AG09319 (cell line): ENCODE data around the gene SPOCD1.

ENCODE experiments used
- DNase-seq: peaks from one replicate; pipeline ENCODE4 v3.0.0-alpha.2; 2010; ENCODE audit warnings: low read depth; ENCODE audit errors: extremely low read depth
- CTCF ChIP-seq: IDR thresholded peaks from 2 replicates; pipeline ENCODE4 v1.5.1; 2011; ENCODE audit warnings: low read depth, mild to moderate bottlenecking, inconsistent platforms, low read length, moderate library complexity

The SPOCD1 gene

GRCh38 chr1:31795096-31795675 is 20.6 kb downstream of the SPOCD1 start:
- no peak for TF ChIP-seq CTCF
- no peak for DNase-seq

- TF ChIP-seq CTCF = no peak
- no peak for DNase-seq
These were observed 22.1 kb downstream of the SPOCD1 start for GRCh38 chr1:31793586-31794285.

GRCh38 chr1:31793086-31793485 is 22.7 kb downstream of the SPOCD1 start:
- DNase-seq = no peak
- no peak for TF ChIP-seq CTCF

- no peak for DNase-seq
- TF ChIP-seq CTCF = no peak
These were observed 23.3 kb downstream of the SPOCD1 start for GRCh38 chr1:31792541-31792940.

DNA sequence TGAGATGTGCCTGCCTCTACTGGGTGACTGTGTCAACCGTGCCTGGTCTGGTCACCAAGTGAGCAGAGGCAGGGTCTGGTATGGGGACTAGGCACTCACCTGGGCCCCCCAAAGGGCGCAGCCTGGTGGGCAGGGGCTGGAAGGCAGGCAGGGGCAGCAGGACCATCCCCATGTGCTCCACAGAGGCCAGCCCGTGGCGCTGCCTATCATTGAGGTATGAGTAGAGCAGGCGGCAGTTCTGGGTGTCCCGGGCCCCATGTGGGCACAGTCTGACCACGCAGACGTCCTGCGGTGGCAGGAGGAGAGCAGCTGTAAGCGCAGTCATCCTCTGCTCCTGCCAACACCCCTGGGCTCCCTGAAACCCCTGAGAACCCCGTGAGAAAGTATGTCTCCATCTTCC is 23.7 kb downstream of the SPOCD1 start:
- DNase-seq = no peak

DNA sequence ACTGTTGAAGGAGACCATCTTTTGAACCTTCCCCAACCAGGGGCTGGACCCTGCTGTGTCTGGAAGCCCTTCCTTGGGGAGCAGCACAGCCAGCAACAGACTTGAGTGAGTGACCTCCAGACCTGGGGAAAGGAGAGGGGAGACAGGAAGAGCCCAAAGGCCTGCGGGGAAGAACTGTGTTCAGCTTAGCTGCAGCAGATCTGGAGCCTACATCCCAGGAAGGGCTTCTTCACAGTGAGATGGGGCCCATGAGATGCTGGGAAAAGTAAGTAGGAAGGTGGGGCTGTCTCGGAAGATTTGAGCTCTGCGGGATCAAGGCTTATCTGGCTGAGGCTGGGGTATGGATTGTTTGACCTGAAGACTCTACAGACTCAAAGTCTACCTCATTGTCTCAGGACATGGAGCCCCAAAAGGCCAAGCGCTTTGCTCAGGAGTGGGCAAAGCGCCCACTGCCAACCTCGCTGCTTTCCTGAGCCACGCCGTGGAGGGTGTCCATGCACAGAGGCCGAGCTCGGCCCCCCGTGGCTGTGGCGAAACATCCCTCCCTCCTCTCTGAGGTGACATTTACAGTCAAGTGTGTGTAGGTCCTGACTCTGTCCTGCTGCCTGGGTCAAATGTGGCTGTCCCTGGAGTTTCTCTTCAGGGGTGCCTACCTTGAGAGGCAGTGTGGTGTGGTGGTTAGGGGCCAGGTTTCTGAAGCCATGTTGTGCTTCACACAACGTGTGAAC is 24.5 kb downstream of the SPOCD1 start:
- no peak for DNase-seq
- TF ChIP-seq CTCF = no peak

More for the DNA sequence above, 23.7 kb downstream of the SPOCD1 start:
- no peak for TF ChIP-seq CTCF

DNA sequence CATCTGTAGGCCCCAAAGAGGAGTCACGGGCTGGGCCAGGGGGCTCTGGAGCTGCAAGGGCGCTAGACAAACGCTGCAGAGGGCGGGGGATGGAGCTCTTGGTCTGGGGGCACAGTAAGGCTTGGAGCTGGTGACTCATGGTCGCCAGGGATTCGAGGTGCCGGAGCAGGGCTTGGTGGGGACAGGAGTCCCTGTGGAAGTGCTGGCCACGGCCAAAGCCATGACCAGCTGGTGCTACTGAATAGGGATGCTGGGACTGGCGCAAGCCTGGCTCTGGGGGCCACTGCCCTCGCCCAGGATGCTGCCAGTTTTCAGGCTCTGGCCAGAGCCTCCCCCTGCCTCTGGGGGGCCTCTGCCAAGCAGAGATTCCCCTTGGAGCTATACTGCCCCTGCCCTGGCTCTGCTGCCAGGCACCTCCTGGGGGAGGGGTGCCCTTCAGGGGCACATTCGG is 25.2 kb downstream of the SPOCD1 start:
- no peak for TF ChIP-seq CTCF
- no peak for DNase-seq
